ENCODE results near the gene XRN1.

The XRN1 gene

GRCh38 chr3:142272200-142272891, 175.5 kb downstream of the XRN1 start:
- in situ Hi-C loops (cut with HindIII; ENCODE audit: low sequenced_read_pairs): no loop called here

- in situ Hi-C loops (cut with HindIII; ENCODE audit: low sequenced_read_pairs): no loop called here
These were observed 177.4 kb downstream of the XRN1 start for GRCh38 chr3:142270407-142270806.

GRCh38 chr3:142269767-142270166, 178.1 kb downstream of the XRN1 start:
- in situ Hi-C loops (cut with HindIII; ENCODE audit: low sequenced_read_pairs): no loop called here

GRCh38 chr3:142268426-142268825, 179.4 kb downstream of the XRN1 start:
- in situ Hi-C loops (cut with HindIII; ENCODE audit: low sequenced_read_pairs): no loop called here

- in situ Hi-C loops (cut with HindIII; ENCODE audit: low sequenced_read_pairs): no loop called here
These were observed 180.6 kb downstream of the XRN1 start for GRCh38 chr3:142267269-142267668.

- in situ Hi-C loops (cut with HindIII; ENCODE audit: low sequenced_read_pairs): no loop called here
These were observed 184.7 kb downstream of the XRN1 start for GRCh38 chr3:142263112-142263511.

- in situ Hi-C loops (cut with HindIII; ENCODE audit: low sequenced_read_pairs): no loop called here
These were observed 188.5 kb downstream of the XRN1 start for GRCh38 chr3:142259359-142259758.

GRCh38 chr3:142256712-142257333, 191.0 kb downstream of the XRN1 start:
- in situ Hi-C loops (cut with HindIII; ENCODE audit: low sequenced_read_pairs): no loop called here
